ENCODE data around the gene RPS3.

Gene RPS3

GRCh38 chr11:75420224-75421034 is 21.1 kb downstream of the RPS3 start:
- DNase-seq, result peak; percentile 43

DNA sequence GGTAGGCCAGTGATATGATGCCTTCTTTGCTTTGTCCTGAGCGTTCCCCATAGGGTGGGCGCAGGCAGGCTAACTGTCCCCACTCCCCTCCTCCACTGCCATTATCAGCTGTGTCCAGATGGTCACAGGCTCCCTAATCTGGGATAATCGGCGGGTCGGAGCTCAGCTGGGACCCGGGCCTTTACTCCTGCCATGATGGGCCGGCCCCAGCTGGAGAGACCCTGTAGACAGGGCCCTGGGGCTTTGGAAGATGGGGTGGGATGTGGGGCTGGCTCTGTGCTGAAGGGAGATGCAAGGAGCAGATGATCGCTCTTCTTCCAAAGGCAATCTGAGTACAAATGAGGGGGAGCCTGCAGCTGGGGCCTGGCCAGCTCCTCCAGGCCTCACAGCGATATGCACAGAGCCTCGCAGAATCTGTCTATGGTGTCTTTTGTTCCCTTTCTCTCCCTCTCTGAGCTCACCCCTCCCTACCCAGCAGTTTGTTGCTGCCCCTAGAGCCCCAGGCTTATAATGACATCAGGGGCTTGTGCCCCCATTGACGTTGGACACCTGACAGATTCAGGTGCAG is 21.8 kb downstream of the RPS3 start:
- DNase-seq, result peak; percentile 79

GRCh38 chr11:75421902-75422247 is 22.6 kb downstream of the RPS3 start:
- no peak for DNase-seq

- no peak for DNase-seq
Measured at GRCh38 chr11:75422248-75423231, 23.2 kb downstream of the RPS3 start.

DNA sequence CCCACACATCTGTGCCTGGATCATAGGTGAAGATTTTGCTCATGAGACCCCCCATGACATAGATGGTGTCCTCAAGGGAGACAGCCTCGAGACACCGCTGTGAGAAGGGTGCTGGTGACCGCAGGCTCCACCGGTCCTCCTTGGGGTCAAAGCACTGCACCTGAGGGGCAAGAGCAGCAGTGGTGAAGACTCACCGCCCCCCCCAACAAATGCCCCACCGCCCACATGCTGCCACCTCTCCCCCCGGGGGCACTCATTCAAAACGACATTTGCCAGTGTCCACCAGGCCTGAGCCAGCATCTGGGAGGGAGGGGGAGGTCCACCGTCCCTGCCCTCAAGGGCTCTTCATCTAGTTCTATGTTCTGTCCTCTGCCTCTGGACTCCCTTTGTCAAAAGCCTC is 24.4 kb downstream of the RPS3 start:
- no peak for DNase-seq

- DNase-seq, result peak; percentile 82
Measured at GRCh38 chr11:75424396-75424795, 25.1 kb downstream of the RPS3 start.

- DNase-seq, result no peak
Measured at GRCh38 chr11:75425422-75425821, 26.1 kb downstream of the RPS3 start.

DNA sequence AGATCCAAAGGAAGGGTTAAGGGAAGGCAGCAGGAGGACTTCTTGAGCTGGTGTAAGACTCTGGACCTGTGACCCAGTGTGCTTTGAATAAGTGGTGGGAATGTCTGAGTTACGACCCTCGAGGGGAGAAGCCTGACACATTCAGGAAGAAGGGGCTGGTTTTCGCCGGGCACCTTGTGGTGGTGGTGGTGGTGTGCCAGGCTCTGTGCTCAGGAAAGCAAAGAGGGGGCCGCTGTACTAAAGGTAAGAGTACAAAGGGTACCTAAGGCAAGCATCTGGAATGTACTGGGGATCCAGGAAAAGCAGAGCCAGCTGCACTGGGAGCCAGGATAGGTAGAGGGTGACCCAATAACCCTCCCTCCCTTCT is 27.4 kb downstream of the RPS3 start:
- no peak for DNase-seq

- DNase-seq, result no peak
Measured at GRCh38 chr11:75427181-75427580, 27.9 kb downstream of the RPS3 start.

- DNase-seq, result peak; percentile 97
Measured at GRCh38 chr11:75428281-75428724, 29.0 kb downstream of the RPS3 start.

- peak; percentile 42 for DNase-seq
Measured at GRCh38 chr11:75428989-75429640, 29.8 kb downstream of the RPS3 start.

GRCh38 chr11:75429641-75429901 is 30.3 kb downstream of the RPS3 start:
- no peak for DNase-seq

DNA sequence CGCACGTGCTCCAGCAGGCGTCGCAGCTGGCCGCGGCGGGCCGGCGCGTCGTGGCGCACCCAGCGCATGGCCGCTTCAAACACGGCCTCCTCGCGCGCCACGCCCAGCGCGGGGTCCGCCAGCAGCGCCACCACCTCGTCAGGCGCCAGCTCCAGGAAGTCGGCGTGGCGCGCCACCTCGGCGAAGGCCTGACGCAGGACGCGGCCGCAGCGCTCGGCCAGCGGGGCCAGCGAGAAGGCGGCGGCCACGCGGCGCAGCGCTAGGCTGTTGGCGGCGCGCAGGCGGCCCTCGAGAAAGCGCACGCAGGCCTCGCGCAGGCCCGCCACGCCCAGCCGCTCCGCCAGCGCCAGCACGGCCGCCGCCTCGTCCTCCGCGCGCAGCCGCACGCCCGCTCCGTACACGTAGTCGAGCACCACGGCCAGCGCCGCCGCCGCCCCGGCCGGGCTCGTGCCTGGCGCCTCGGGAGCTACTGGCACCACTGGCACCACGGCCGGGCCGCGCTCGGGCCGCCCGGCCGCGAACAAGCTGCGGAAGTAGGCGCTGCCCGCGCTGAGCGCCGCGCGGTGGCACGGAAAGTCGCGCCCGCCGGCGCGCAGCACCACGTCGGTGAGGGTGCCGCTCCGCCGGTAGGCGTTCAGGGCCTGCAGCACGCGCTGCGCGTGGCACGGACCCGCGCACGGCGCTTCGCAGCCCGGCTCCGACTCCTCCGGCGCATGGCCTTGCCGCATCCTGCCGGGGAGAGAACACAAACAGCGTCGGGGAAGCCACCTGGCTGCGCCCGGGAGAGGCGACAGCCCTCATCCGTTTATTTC is 30.8 kb downstream of the RPS3 start:
- DNase-seq, result peak; percentile 80

GRCh38 chr11:75430714-75431532 is 31.6 kb downstream of the RPS3 start:
- DNase-seq, result peak; percentile 74

- DNase-seq, result peak; percentile 46
Measured at GRCh38 chr11:75431533-75432525, 32.5 kb downstream of the RPS3 start.

DNA sequence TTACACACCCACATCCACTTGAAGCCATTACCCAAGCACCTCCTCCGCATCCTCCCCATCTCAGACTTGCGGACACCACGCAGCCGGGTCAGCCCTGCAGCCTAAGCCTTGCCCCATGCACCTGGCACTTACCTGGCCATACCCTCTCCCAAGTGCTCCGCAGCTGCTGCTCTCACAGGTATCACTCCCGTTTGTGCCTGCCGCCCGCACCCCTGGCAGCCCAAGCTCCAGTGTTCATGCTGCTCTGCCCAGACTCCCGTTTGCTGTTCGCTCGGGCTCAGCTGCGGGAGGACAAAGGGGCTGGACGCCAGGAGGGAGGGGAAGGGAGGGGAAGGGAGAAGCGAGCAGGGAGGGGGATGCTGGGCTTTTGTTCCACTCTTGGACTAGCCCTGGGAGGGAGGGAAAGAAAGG is 33.6 kb downstream of the RPS3 start, which contains the start of gene KLHL35:
KLHL35 (minus strand) TSS at position 293 of the 411 bp plus-strand sequence. CDS start 2,574 bp downstream, outside the sequence.
- peak; percentile 86 for DNase-seq

DNA sequence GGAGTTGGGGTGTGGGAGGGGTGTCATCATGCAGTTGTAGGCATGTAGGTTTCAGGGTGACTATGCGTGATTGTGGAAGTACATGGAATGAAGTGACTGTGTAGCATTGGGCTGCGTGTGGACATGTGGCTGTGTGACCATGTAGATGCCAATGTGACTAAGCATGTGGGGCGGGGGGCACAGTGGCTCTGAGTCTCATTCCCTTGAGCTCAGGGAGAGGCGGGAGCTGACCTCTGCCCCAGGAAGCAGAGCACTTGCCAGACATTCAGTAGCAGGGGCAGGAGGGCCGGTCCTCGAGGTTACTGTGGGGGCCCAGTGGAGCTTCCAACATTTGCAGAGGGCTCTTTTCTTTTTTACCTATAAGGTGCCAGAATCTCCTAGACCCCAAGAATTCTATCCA is 34.1 kb downstream of the RPS3 start:
- DNase-seq, result no peak

GRCh38 chr11:75434051-75434450 is 34.7 kb downstream of the RPS3 start:
- DNase-seq, result no peak

DNA sequence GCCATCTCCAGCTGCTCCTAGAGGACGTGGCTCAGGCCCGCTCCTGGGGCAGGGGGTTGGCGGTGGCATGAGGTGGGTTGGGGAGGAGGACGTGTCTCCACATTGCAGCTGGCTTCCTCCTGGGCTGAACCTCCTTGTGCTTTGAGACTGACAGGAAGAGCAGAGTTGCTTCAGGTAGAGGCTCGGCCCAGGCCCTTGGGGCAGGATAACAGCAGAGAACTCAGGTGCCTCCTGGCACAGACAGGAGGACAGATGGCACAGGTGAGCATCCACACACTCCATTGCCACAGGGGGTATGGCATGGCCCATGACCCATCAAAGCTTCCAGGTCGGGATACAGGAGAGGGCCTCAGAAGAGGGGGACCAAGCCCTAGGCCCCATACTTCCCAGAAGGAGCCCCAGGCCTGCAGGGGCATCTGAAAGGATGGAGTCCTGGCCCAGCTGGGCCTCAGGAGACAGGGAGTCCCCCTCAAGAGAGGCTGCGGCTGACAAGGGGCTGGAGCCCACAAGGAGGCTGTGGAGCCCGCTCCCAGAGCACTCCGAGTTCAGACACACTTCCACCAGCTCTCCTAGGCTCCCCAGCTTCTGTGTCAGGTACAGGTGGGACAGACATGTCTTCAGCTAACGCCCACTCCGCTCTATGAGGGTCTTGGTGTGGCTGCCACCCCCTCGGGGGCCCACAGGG is 35.7 kb downstream of the RPS3 start:
- no peak for DNase-seq
